ENCODE measurements around the gene AQP9. TPM values are rescaled to one million over a fixed set of nuclear protein-coding genes. Genes with fewer than 3 reads are reported as not detected.

AQP9 gene
- total RNA-seq, 1 donor from 2014 or later = not detected

GRCh38 chr15:58165661-58166060 is 27.5 kb downstream of the AQP9 start:
- no peaks in the 10 kb centered on the region for H3K4me1 Mint-ChIP-seq (ENCODE audit: low read depth, unreplicated experiment)
- DNase-seq (ENCODE audit: low read depth) (peak; percentile 8), FAIRE-seq (no peak)
- H3K27ac ChIP-seq (ENCODE audit: low read depth, low read length) = no peak overlapping the region
- H3K4me2 ChIP-seq (ENCODE audit: low read length) = no peak overlapping the region
- no peaks in the 10 kb centered on the region for H4K20me1 ChIP-seq (ENCODE audit: insufficient read depth, low read length)
- no peak overlapping the region for H3K4me3 ChIP-seq (ENCODE audit: insufficient read depth, low read depth, low read length)
- H3K4me3 Mint-ChIP-seq (ENCODE audit: unreplicated experiment) = no peak overlapping the region
- H2AFZ ChIP-seq (ENCODE audit: low read depth, low read length) = no peak overlapping the region
- no peaks in the 10 kb centered on the region for H3K9me3 Mint-ChIP-seq (ENCODE audit: unreplicated experiment)
- H3K36me3 Mint-ChIP-seq (ENCODE audit: low read depth, unreplicated experiment) = no peaks in the 10 kb centered on the region
- H3K9ac ChIP-seq (ENCODE audit: low read length) = no peak overlapping the region
- H3K4me1 ChIP-seq (ENCODE audit: insufficient read depth, low read length) = no peaks in the 10 kb centered on the region
- H3K27me3 ChIP-seq (ENCODE audit: insufficient read depth, low read length) = peaks cover 6% of the 10 kb centered on the region
- TF ChIP-seq EZH2 (IDR thresholded peaks at IDR 0.05; ENCODE audit: insufficient read depth, low read length) = no peak
- no peaks in the 10 kb centered on the region for H3K36me3 ChIP-seq (ENCODE audit: insufficient read depth, low read length)
- H3K79me2 ChIP-seq (ENCODE audit: insufficient read depth, low read length) = no peaks in the 10 kb centered on the region
- no peaks in the 10 kb centered on the region for H3K9me3 ChIP-seq (ENCODE audit: insufficient read depth, low read depth, low read length)
- no peak overlapping the region for H3K27ac Mint-ChIP-seq (ENCODE audit: unreplicated experiment)
- peaks cover 33% of the 10 kb centered on the region for H3K27me3 Mint-ChIP-seq (ENCODE audit: low read depth, unreplicated experiment)

GRCh38 chr15:58167095-58167691 is 29.0 kb downstream of the AQP9 start:
- H3K9me3 ChIP-seq (ENCODE audit: insufficient read depth, low read depth, low read length) = no peaks in the 10 kb centered on the region
- Mint-ChIP-seq H3K9me3 (ENCODE audit: unreplicated experiment) (no peaks in the 10 kb centered on the region), H3K4me3 (ENCODE audit: unreplicated experiment) (no peak overlapping the region), H3K27ac (ENCODE audit: unreplicated experiment) (no peak overlapping the region), H3K27me3 (ENCODE audit: low read depth, unreplicated experiment) (peaks cover 30% of the 10 kb centered on the region), H3K4me1 (ENCODE audit: low read depth, unreplicated experiment) (no peaks in the 10 kb centered on the region), H3K36me3 (ENCODE audit: low read depth, unreplicated experiment) (no peaks in the 10 kb centered on the region)
- H3K4me2 ChIP-seq (ENCODE audit: low read length) = no peak overlapping the region
- no peak for DNase-seq (ENCODE audit: low read depth)
- no peaks in the 10 kb centered on the region for H3K4me1 ChIP-seq (ENCODE audit: insufficient read depth, low read length)
- no peak overlapping the region for H3K27ac ChIP-seq (ENCODE audit: low read depth, low read length)
- H3K4me3 ChIP-seq (ENCODE audit: insufficient read depth, low read depth, low read length) = no peak overlapping the region
- no peak overlapping the region for H2AFZ ChIP-seq (ENCODE audit: low read depth, low read length)
- H3K9ac ChIP-seq (ENCODE audit: low read length) = no peak overlapping the region
- FAIRE-seq = no peak
- peaks cover 6% of the 10 kb centered on the region for H3K27me3 ChIP-seq (ENCODE audit: insufficient read depth, low read length)
- TF ChIP-seq CTCF (IDR thresholded peaks at IDR 0.05; ENCODE audit: insufficient read depth, low read depth, low read length) = no peak
- no peak for TF ChIP-seq EZH2 (IDR thresholded peaks at IDR 0.05; ENCODE audit: insufficient read depth, low read length)
- no peaks in the 10 kb centered on the region for H3K36me3 ChIP-seq (ENCODE audit: insufficient read depth, low read length)
- H3K79me2 ChIP-seq (ENCODE audit: insufficient read depth, low read length) = no peaks in the 10 kb centered on the region
- no peaks in the 10 kb centered on the region for H4K20me1 ChIP-seq (ENCODE audit: insufficient read depth, low read length)

GRCh38 chr15:58169934-58170333 is 31.8 kb downstream of the AQP9 start:
- Mint-ChIP-seq H3K4me1 (ENCODE audit: low read depth, unreplicated experiment) (no peaks in the 10 kb centered on the region), H3K36me3 (ENCODE audit: low read depth, unreplicated experiment) (no peaks in the 10 kb centered on the region), H3K9me3 (ENCODE audit: unreplicated experiment) (no peaks in the 10 kb centered on the region), H3K4me3 (ENCODE audit: unreplicated experiment) (no peak overlapping the region), H3K27ac (ENCODE audit: unreplicated experiment) (no peak overlapping the region), H3K27me3 (ENCODE audit: low read depth, unreplicated experiment) (peaks cover 24% of the 10 kb centered on the region)
- DNase-seq (ENCODE audit: low read depth) (no peak), FAIRE-seq (no peak)
- H3K27ac ChIP-seq (ENCODE audit: low read depth, low read length) = no peak overlapping the region
- no peaks in the 10 kb centered on the region for H3K36me3 ChIP-seq (ENCODE audit: insufficient read depth, low read length)
- H3K27me3 ChIP-seq (ENCODE audit: insufficient read depth, low read length) = peaks cover 7% of the 10 kb centered on the region
- H3K4me3 ChIP-seq (ENCODE audit: insufficient read depth, low read depth, low read length) = no peak overlapping the region
- H3K4me2 ChIP-seq (ENCODE audit: low read length) = no peak overlapping the region
- H3K4me1 ChIP-seq (ENCODE audit: insufficient read depth, low read length) = no peaks in the 10 kb centered on the region
- no peaks in the 10 kb centered on the region for H3K79me2 ChIP-seq (ENCODE audit: insufficient read depth, low read length)
- TF ChIP-seq CTCF (IDR thresholded peaks at IDR 0.05; ENCODE audit: insufficient read depth, low read depth, low read length) (no peak), EZH2 (IDR thresholded peaks at IDR 0.05; ENCODE audit: insufficient read depth, low read length) (no peak)
- no peaks in the 10 kb centered on the region for H3K9me3 ChIP-seq (ENCODE audit: insufficient read depth, low read depth, low read length)
- no peaks in the 10 kb centered on the region for H4K20me1 ChIP-seq (ENCODE audit: insufficient read depth, low read length)
- no peak overlapping the region for H3K9ac ChIP-seq (ENCODE audit: low read length)
- H2AFZ ChIP-seq (ENCODE audit: low read depth, low read length) = no peak overlapping the region
